Hindlimb muscle (tissue), 1 donor: ENCODE measurements around the gene U2AF2. TPM values are rescaled to one million over a fixed set of nuclear protein-coding genes. Genes with fewer than 3 reads are reported as not detected.
A peak's percentile ranks its signal among the peaks of the same experiment; 100 is the strongest.

Experiments used
- DNase-seq: peaks from one replicate; pipeline ENCODE4 v3.0.0-alpha.2; 2013
- polyA plus RNA-seq: library from polyadenylated mRNA; unstranded; fragments of 120-200 nt; gene quantifications from one replicate; pipeline ENCODE4 v1.2.1, GENCODE V29; 2013; ENCODE audit not compliant: insufficient read length

U2AF2 gene
- polyA plus RNA-seq, 1 donor, result 123 TPM

DNA sequence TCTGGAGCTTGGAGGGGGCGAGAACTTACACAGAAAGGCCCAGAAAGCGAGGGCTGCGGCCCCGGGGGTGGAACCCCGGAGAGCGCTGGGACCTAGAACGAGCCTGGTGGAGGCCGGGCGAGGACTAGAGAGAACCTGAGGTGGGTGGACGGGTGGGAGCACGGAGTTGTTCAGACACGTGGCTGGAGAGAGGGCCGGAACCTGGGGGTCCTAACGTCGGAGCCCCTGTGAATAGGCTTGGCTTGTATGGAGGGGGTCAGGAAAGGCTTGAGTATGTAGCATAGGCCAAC lies 11.0 kb upstream of the U2AF2 start:
- DNase-seq, result no peak

GRCh38 chr19:55644191-55644833 lies 10.5 kb upstream of the U2AF2 start:
- DNase-seq, result no peak

DNA sequence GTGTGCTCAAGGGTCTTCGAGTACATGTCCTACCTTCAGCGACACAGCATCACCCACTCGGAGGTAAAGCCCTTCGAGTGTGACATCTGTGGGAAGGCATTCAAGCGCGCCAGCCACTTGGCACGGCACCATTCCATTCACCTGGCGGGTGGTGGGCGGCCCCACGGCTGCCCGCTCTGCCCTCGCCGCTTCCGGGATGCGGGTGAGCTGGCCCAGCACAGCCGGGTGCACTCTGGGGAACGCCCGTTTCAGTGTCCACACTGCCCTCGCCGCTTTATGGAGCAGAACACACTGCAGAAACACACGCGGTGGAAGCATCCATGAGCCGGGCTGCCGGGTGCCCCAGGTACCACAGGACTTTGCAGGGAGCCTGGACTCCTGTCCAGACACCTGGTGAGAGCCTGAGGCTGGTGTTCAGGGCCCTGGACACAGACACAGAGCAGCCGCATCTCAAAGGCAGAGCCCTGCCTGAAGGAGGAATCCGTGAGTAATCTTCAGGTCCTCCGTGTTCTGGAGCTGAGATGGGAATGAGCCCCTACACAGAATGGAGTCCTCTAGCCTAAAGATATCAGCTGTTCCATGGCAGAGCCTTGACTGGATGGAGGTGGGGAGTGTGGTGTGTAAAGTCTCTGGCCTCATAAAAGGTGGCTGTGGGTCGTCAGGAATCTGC lies 9.9 kb upstream of the U2AF2 start:
- no peak for DNase-seq

- no peak for DNase-seq
Measured at GRCh38 chr19:55645512-55645881, 9.3 kb upstream of the U2AF2 start.

- no peak for DNase-seq
Measured at GRCh38 chr19:55646889-55647731, 7.7 kb upstream of the U2AF2 start.

DNA sequence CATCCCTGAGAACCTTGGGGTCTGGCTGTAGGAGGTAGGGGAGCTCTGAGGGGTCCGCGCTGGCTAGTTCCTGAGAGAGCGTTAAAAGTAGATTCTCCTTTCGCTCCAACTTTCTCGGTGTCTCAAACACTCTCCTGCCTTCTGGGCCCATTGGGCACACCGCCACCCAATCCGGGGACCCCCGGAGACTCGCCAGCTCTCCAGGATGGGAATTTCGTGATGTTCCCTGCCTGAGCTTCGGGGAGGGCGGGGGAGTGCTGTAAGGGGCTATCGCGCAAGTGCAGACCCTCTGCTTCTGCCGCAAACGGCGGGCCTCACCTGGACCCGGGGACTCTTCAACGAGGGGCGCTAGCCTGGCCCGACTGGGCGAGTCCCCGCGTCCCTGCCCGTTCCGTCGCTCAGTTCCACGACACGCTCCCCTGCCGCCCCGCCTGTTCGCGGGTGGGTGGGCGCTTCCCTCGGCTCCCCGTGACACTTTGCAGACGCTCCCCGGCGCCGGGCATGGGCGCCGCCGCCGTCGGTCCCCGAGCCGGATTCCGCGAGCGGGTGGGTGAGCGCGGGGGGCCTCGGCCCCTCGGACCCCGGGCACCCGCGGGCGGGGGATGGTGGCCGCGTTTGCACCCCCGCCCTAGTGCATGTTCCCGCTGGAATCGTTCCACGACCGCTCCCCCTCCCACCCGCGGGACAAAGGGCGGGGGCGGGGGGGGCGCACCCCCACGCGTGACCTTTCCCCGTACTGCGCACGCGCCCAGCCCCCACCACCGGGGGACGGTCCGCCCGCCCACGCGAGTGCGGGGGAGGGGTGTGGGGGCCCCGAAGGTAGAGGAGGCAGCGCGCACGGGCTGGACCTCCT lies 6.9 kb upstream of the U2AF2 start, which contains the start of gene CCDC106:
TSS of gene CCDC106 (plus strand) at position 481 of the 853 bp plus-strand sequence. CDS start 835 bp downstream, outside the sequence.
- DNase-seq, result peak; percentile 83

DNA sequence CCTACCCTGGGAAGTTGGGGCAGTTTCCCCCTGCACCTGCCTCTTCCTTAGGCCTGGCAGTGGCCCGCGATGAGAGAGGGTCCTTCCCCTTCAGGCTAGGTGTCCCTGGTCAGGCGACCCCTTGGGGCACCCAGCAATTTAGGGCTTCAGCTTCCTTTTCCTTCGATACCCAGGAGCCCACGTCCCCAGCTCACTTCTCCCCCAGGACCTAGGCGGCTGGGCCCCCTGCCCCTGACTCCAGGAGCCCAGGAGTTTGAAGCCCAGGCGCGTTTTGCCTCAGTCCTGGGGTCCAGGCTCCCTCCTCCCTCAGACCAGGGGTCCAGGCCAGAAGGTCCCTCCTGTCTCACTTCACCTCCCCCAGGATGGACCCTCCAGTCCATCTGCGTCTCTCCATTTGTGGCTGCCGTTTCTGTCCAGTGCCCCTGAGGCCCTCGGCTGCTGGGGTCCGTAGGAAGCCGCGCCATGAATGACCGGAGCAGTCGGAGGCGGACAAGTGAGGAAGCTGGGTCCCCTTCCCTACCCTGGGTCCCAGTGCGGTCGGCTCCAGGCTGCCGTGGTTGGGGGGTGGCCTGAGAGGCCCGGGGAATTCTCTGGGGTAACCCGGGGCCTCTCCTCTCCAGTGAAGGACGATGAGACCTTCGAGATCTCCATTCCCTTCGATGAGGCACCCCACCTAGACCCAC lies 6.1 kb upstream of the U2AF2 start:
- DNase-seq, result no peak

GRCh38 chr19:55649268-55650125 lies 5.3 kb upstream of the U2AF2 start:
- no peak for DNase-seq

- DNase-seq, result no peak
Measured at GRCh38 chr19:55650126-55650557, 4.7 kb upstream of the U2AF2 start.

DNA sequence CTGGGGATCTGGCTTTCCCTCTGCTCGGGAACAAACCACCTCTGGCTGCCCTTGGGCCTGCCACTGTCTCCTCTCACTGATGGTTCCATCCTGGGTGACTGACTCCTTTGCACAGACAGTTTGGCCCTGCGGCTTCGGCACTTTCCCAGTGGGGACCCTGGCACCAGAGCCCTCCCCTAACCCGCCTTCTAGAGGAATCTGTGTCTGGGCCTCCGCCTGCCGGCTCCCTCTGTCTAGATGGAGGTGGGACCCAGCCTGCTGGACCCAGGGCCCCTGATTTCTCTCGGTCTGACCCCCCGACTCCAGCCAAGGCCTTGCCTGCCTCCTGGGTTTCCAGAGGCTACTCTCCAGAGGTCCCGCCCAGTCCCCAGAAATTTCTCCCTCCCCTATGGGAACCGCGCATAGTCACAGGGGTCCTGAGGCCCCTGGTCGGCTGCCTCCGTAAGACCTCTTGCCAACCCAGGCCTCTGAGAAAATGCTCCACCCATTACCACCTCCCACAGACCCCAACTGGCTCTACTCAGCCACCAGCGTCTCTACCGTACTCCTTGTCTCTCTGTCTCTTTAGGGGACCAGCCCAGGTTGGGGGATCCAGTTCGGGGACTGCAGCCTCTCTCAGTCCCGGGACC lies 4.1 kb upstream of the U2AF2 start:
- DNase-seq, result no peak

DNA sequence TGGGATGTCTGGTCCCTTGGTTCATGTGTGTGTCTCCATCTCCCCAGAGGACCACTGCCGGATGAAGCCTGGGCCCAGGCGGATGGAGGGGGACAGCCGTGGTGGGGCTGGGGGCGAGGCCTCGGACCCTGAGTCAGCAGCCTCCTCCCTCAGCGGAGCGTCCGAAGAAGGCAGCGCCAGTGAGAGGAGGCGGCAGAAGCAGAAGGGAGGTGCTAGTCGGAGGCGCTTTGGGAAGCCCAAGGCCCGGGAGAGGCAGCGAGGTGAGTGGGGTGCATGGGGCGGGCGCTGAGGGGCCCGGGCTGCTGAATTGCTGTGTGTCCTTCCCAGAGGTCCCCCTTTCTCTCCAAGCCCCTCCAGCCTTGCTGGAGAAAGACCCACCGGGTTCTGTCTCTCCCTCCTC lies 3.6 kb upstream of the U2AF2 start:
- no peak for DNase-seq

GRCh38 chr19:55652311-55653128 lies 2.3 kb upstream of the U2AF2 start:
- DNase-seq, result no peak

DNA sequence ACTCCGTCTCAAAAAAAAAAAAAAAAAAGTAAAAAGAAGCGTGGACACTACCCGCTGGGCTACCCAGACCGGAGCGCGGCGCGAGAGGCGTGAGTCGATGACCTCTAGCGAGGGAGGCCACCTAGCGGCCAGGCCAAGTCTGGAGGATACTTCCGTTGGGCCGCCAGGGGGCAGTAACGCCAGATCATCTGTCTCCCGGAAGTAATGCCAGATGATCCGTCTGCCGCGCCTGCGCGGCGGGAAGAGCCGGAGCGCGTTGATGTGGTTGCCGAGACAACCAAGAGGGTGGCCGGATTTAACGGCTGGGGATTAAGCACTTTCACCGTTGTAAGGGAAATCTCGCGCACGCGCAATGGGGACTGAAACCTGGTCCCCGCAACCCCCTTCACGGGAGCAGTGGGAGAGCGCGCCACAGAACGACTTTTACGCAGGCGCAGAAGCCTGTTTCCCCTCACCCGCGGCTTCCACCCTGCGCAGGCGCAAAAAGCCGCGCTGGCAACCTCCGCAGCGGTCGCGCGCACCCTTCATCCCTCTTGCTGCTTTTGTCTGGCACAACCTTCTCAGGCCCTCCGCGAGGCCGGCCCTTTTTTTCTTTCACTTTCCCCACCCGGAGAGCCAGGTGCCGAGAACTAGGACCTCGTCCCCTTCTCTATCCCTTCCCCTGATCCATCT lies 1.0 kb upstream of the U2AF2 start:
- peak; percentile 100 for DNase-seq

DNA sequence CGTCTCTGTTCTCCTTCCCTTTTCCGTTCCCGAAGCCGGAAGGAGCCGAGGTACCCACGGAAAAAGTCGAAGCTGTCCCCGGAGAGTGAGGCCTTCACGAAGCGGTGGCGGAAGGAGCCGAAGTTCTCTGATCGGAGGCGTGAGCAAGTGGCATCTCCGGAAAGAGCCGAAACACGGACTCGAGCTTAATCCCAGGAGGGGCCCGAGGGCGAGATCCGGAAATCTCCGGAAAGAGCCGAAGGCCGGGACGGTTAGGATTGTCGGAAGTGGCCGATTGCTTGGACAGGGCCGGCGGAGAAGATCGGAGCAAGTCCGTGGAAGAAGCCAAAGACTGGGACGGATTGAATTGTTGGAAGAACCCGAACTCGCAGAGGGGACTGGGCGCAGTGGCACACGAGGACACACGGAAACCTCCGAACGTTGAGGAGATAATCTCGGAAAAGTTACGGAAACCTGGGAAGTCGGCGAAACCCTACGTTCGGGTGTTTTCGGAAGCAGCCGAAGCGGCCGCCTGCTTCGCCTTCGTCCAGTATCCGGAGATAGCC lies 440 bp upstream of the U2AF2 start:
- peak; percentile 100 for DNase-seq

- no peak for DNase-seq
Measured at GRCh38 chr19:55655648-55656040, 809 bp downstream of the U2AF2 start.

DNA sequence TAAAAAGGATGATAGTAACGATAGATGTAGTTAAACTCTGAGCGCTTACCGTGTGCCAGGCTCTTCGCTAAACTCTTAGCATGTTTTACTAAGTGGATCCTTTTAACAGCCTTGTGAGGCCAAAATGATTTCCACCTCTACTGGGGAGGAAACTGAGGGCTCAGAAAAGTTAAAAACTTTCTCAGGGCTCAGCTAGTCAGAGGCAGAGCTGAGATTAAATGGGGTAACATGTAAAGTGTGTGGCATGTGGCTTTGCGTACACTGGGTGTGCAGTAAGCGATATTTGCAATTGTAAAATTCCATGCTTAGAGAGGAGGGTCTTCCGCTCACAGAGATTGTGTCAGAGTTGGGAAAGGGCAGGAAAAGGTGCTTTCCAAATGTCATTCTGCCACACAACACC lies 1.7 kb downstream of the U2AF2 start:
- DNase-seq, result no peak

DNA sequence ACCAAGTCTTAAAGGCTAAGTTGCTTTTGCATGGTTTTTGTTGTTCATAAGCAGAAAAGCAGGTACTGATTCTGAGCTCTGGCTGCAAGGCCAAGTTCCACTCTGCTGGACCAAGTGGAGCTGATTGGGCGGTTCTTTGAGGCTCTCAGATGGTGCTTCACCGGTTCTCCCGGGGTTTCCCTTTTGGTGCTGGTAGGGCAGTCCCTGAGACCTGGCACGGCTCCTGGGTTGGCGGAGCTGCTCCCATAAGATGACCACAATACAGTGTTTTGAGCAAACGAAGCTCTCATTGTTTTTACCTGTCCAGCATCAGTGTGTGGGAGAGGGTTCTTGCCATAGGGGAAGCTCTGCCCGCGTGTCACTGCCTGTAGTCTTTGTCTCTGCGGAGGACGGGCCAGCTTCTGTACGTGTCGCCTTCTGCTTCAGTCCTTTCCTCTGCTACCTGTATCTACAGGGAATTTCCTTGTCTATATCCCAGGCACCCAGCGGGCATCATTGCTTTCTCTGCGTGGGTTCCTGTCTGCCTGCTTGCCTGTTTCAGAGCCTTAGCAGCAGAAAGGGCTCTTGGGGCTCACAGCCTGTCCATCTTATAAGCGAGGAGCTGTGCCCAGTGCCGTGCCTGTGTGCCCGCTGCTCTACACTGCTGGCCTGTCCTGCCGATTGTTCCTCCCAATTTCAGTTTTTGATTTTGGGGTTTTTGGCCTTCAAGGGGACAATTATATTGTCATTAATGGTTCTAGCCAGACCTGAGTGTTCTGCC lies 2.3 kb downstream of the U2AF2 start:
- DNase-seq, result no peak

GRCh38 chr19:55658846-55659459 lies 4.1 kb downstream of the U2AF2 start:
- no peak for DNase-seq
